GM20000 (cell line): ENCODE measurements around the gene ADAT3.

Experiments
- DNase-seq: peaks from one replicate; pipeline ENCODE4 v3.0.0; 2012; ENCODE audit warnings: low spot score
- TF ChIP-seq, protein P1 (sequence below): IDR thresholded peaks from 2 replicates; pipeline ENCODE4 v1.5.1; 2012; ENCODE audit warnings: mild to moderate bottlenecking, control low read depth; ENCODE audit errors: extremely low read depth, missing control alignments

The ADAT3 gene

DNA sequence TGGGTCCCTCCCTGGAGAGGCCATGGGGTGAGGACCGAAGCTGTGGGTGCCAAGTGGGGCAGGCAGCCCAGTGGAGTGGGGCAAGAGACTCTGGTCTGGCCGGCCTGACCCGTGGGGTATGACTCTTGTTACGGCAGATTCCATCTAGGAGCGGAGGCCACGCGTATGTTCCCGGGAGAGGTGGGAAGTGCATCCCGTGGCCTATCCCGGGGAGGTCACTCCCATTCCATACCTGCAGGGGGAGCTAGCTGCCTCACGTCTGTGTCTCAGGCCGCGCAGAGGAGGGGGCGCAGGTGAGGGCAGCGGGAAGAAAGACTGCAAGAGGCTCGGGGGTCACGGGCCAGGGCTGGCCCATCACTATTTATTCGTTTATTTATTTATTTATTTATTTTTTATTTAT lies 40.7 kb downstream of the ADAT3 start:
- TF ChIP-seq, protein P1, sequence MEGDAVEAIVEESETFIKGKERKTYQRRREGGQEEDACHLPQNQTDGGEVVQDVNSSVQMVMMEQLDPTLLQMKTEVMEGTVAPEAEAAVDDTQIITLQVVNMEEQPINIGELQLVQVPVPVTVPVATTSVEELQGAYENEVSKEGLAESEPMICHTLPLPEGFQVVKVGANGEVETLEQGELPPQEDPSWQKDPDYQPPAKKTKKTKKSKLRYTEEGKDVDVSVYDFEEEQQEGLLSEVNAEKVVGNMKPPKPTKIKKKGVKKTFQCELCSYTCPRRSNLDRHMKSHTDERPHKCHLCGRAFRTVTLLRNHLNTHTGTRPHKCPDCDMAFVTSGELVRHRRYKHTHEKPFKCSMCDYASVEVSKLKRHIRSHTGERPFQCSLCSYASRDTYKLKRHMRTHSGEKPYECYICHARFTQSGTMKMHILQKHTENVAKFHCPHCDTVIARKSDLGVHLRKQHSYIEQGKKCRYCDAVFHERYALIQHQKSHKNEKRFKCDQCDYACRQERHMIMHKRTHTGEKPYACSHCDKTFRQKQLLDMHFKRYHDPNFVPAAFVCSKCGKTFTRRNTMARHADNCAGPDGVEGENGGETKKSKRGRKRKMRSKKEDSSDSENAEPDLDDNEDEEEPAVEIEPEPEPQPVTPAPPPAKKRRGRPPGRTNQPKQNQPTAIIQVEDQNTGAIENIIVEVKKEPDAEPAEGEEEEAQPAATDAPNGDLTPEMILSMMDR = no peak
- DNase-seq = peak; percentile 35

DNA sequence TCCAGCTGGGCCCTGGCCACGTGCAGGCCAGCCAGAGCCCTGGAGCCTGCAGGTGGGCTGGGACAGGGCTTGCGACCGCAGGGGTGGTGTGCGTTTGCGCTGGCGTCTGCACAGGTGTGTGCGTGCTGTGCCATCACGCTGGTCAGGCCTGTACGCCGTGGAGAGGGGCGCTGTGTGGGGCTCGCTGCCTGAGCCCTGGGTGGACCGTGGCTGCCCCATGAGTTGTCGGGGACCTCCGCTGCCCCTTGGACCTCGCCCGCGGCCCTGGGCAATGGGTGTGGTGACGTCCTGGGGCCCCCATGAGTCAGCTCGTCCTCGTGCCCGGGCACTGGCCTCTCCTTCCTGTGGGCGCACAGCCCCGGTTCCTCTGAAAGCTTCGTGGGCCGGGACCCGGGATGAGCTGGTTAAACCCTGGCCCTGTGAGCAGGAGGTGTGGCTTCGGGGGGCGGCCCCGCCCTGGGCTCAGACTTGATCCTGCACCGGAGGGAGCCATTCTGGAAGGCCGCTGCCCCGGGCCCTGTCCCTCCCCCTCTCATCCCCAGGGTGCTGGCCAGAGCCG lies 42.5 kb downstream of the ADAT3 start:
- no peak for DNase-seq

GRCh38 chr19:1949304-1950101 lies 44.3 kb downstream of the ADAT3 start:
- TF ChIP-seq, protein P1 = no peak
- no peak for DNase-seq

More for the DNA sequence above, 42.5 kb downstream of the ADAT3 start:
- TF ChIP-seq, protein P1 = no peak

DNA sequence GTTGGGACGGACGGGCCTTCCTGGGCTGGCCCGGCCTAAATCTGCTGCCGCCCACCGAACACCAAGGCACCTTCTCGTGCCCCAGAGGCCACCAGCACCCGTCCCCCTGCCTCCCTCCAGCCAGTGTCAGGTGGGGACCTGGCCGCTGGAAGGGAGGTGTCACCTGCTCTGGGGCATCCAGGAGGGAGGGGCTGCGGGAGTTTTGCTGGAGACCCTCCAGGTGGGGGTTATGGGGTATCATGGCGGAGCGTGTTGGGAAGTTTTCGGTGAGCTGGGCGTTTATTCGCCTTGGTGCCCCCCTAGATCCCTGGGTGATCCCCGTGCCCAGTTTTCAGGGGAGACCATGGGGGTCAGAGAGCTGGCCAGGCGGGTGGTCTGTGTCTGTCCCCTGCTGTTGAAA lies 45.4 kb downstream of the ADAT3 start:
- TF ChIP-seq, protein P1 = no peak
- no peak for DNase-seq

GRCh38 chr19:1952635-1953034 lies 47.4 kb downstream of the ADAT3 start:
- no peak for DNase-seq
- TF ChIP-seq, protein P1 = no peak

DNA sequence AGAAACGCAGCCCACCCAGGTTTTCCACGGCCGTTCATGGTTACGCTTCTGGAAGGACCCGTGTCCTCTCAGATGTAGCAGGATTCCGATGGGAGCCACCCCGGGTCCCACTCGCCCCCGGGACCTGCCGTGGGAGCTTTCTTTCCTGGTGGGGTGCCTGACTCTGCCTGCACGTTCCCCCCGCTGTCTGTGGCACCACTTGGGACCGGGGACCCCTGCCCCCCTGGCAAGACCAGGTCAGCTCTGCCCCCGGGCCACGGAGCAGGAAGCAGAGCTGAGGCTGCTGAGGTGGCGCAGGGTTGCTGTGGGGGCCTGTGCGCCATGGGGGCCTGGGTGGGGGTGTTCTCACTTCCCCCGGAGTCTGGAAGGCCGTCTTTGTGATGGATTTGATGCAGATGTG lies 47.8 kb downstream of the ADAT3 start:
- DNase-seq = no peak
- TF ChIP-seq, protein P1 = no peak

DNA sequence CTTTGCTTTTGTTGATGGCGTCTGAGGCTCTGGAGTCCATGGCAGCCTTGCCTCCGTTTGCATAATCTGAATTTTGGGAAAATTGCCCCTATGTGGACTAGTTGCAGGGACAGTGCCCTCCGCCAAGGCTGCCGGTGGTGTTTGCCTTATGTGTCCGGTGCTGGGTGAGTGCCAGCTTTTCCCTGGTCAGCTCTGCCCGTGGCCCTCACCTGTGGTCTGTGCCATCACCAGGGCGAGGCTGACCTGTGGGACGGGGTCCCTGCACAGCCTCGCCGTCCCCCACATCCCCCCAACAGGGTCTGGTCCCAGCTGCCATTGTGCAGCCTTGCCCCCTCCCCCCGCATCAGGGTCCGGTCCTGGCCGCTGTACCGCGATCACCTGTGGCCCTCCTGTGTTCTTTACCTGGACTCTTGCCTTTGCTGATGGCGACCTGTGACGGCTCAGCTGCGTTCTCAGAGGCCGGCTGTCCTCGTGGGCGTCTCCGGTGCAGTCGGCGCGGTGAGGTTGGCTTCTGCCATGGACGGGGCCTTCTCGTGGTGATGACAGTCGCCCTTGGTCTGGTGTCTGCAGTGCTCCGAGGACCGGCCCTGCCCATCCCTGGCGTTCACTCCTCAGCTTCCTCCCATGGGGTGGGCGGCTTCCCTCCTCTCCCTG lies 48.4 kb downstream of the ADAT3 start:
- TF ChIP-seq, protein P1 = no peak
- no peak for DNase-seq
